HL-60 (cell line): ENCODE measurements around the gene VSTM2L.

Source experiments
- DNase-seq, 2 experiments: peaks; one replicate each; pipeline ENCODE4 v3.0.0-alpha.2; 2010 to 2020; ENCODE audit warnings: low read depth in 1 of 2, low spot score in 1 of 2
- H3K27ac ChIP-seq: fragments of 250-450 bp; sonication (Bioruptor Pico); replicated peaks from 2 replicates; pipeline ENCODE4 v1.5.1; 2020; ENCODE audit warnings: mild to moderate bottlenecking, moderate library complexity
- H3K27me3 ChIP-seq: fragments of 250-450 bp; sonication (Bioruptor Pico); 2 replicates; pipeline ENCODE4 v1.5.1; 2021; ENCODE audit warnings: mild to moderate bottlenecking, moderate library complexity; ENCODE audit not compliant: insufficient read depth, poor library complexity, severe bottlenecking
- H3K4me3 ChIP-seq: replicated peaks from 2 replicates; pipeline ENCODE4 v1.5.1; 2011; ENCODE audit warnings: mild to moderate bottlenecking, control low read depth, low read length; ENCODE audit not compliant: insufficient read depth
- GABPA ChIP-seq: IDR thresholded peaks from 2 replicates; pipeline ENCODE4 v1.6.1; 2012; ENCODE audit warnings: low read depth
- POLR2AphosphoS5 ChIP-seq: IDR thresholded peaks from 2 replicates; pipeline ENCODE4 v1.6.1; 2012; ENCODE audit warnings: low read depth
- SPI1 ChIP-seq: IDR thresholded peaks from 2 replicates; pipeline ENCODE4 v1.6.1; 2012; ENCODE audit warnings: low read depth, mild to moderate bottlenecking, borderline replicate concordance
- TF ChIP-seq, protein P1 (sequence below): IDR thresholded peaks from one replicate; pipeline ENCODE4 v1.5.1; 2011; ENCODE audit warnings: low read length, control low read depth, inconsistent platforms; ENCODE audit not compliant: insufficient read depth
- TF ChIP-seq, protein P2 (sequence below): IDR thresholded peaks from 2 replicates; pipeline ENCODE4 v1.6.1; 2012; ENCODE audit warnings: low read depth; ENCODE audit not compliant: insufficient replicate concordance

VSTM2L gene

DNA sequence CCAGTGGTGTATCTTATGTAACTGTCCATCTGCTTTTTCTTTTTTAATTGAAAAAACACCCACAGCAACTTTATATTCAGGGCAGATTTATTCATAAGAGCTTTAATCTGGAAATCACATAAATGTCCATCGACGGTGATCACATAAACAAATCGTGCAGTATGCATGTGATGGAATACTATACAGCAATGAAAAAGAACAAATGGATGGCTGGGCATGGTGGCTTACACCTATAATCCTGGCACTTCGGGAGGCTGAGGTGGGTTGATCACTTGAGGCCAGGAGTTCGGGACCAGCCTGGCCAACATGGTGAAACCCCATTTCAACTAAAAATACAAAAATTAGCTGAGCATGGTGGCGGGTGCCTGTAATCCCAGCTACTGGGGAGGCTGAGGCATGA, 39.1 kb downstream of the VSTM2L start:
- H3K27ac ChIP-seq = no peak overlapping the region
- no peaks in the 10 kb centered on the region for H3K27me3 ChIP-seq
- no peak for TF ChIP-seq POLR2AphosphoS5
- TF ChIP-seq, protein P1, sequence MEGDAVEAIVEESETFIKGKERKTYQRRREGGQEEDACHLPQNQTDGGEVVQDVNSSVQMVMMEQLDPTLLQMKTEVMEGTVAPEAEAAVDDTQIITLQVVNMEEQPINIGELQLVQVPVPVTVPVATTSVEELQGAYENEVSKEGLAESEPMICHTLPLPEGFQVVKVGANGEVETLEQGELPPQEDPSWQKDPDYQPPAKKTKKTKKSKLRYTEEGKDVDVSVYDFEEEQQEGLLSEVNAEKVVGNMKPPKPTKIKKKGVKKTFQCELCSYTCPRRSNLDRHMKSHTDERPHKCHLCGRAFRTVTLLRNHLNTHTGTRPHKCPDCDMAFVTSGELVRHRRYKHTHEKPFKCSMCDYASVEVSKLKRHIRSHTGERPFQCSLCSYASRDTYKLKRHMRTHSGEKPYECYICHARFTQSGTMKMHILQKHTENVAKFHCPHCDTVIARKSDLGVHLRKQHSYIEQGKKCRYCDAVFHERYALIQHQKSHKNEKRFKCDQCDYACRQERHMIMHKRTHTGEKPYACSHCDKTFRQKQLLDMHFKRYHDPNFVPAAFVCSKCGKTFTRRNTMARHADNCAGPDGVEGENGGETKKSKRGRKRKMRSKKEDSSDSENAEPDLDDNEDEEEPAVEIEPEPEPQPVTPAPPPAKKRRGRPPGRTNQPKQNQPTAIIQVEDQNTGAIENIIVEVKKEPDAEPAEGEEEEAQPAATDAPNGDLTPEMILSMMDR = no peak
- TF ChIP-seq SPI1 = no peak
- TF ChIP-seq, protein P2, sequence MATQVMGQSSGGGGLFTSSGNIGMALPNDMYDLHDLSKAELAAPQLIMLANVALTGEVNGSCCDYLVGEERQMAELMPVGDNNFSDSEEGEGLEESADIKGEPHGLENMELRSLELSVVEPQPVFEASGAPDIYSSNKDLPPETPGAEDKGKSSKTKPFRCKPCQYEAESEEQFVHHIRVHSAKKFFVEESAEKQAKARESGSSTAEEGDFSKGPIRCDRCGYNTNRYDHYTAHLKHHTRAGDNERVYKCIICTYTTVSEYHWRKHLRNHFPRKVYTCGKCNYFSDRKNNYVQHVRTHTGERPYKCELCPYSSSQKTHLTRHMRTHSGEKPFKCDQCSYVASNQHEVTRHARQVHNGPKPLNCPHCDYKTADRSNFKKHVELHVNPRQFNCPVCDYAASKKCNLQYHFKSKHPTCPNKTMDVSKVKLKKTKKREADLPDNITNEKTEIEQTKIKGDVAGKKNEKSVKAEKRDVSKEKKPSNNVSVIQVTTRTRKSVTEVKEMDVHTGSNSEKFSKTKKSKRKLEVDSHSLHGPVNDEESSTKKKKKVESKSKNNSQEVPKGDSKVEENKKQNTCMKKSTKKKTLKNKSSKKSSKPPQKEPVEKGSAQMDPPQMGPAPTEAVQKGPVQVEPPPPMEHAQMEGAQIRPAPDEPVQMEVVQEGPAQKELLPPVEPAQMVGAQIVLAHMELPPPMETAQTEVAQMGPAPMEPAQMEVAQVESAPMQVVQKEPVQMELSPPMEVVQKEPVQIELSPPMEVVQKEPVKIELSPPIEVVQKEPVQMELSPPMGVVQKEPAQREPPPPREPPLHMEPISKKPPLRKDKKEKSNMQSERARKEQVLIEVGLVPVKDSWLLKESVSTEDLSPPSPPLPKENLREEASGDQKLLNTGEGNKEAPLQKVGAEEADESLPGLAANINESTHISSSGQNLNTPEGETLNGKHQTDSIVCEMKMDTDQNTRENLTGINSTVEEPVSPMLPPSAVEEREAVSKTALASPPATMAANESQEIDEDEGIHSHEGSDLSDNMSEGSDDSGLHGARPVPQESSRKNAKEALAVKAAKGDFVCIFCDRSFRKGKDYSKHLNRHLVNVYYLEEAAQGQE = no peak
- TF ChIP-seq GABPA = no peak
- no peak overlapping the region for H3K4me3 ChIP-seq
- DNase-seq = no peak

DNA sequence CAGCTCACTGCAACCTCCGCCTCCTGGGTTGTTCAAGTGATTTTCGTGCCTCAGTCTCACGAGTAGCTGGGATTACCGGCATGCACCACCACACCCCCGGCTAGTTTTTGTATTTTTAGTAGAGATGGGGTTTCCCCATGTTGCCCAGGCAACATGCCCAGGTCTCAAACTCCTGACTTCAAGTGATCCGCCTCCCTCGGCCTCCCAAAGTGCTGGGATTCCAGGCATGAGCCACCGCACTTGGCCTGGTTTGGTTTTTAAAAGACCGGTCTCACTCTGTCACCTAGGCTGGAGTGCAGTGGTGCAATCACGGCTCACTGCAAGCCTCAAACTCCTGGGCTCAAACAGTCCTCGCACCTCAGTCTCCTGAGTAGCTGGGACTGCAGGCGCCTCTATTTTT, 40.1 kb downstream of the VSTM2L start:
- no peak for DNase-seq
- no peak overlapping the region for H3K4me3 ChIP-seq
- TF ChIP-seq SPI1 (no peak), GABPA (no peak), POLR2AphosphoS5 (no peak)
- TF ChIP-seq, protein P1 = no peak
- TF ChIP-seq, protein P2 = no peak

DNA sequence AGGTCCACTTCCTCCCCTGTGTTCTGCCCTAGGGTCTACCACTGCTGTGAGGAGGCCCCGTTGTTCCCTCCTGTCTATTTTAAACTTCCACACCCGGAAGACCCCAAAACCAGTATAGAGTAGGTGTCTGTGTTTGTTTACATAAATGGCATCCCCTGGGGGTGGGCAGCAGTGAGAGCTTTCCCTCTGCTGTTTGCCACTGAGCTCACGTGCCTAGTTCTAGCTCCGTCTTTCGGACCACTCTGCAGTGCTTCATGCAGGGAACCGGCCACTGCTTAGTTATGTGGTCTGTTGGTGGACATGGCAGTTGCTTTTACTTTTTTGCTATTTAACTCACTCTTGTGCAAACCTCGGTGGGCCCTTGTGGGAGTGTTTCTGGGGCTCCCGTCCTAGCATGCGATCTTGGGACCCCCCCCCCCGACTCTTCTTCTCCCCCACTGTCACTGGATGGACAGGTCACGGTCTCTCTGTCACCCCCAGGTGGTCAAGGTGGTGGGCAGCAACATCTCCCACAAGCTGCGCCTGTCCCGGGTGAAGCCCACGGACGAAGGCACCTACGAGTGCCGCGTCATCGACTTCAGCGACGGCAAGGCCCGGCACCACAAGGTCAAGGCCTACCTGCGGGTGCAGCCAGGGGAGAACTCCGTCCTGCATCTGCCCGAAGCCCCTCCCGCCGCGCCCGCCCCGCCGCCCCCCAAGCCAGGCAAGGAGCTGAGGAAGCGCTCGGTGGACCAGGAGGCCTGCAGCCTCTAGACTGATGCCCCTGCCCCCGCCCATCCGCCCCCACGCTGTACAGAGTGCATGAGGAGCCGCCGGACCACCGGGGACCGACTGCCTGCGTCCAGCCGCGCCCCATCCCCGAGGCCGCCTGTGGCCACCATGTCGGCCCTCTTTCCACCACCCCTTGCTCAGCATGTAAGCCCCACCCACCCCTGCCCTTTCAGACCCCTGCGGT, 40.9 kb downstream of the VSTM2L start:
- Histone ChIP-seq H3K4me3 (no peak overlapping the region), H3K27me3 (no peaks in the 10 kb centered on the region), H3K27ac (no peak overlapping the region)
- DNase-seq = no peak
- TF ChIP-seq, protein P2 = no peak
- TF ChIP-seq POLR2AphosphoS5 (no peak), GABPA (no peak), SPI1 (no peak)
- TF ChIP-seq, protein P1 = no peak

More for the DNA sequence above, 40.1 kb downstream of the VSTM2L start:
- Histone ChIP-seq H3K27me3 (no peaks in the 10 kb centered on the region), H3K27ac (no peak overlapping the region)
